LHCN-M2 (cell line): Measurements from ENCODE around the gene VCAN. TPM values are rescaled to one million over a fixed set of nuclear protein-coding genes. Genes with fewer than 3 reads are reported as not detected.

Experiments used
- DNase-seq: peaks from one replicate; pipeline ENCODE4 v3.0.0-alpha.2; 2012; ENCODE audit warnings: low read depth
- total RNA-seq: library from RNA; depleted of rRNA; stranded (reverse); fragments of >200 nt; gene quantifications from 2 replicates; pipeline ENCODE4 v1.2.3, GENCODE V29; 2014

The VCAN gene
- total RNA-seq, 1 experiment from 2014 or later = 154 TPM

DNA sequence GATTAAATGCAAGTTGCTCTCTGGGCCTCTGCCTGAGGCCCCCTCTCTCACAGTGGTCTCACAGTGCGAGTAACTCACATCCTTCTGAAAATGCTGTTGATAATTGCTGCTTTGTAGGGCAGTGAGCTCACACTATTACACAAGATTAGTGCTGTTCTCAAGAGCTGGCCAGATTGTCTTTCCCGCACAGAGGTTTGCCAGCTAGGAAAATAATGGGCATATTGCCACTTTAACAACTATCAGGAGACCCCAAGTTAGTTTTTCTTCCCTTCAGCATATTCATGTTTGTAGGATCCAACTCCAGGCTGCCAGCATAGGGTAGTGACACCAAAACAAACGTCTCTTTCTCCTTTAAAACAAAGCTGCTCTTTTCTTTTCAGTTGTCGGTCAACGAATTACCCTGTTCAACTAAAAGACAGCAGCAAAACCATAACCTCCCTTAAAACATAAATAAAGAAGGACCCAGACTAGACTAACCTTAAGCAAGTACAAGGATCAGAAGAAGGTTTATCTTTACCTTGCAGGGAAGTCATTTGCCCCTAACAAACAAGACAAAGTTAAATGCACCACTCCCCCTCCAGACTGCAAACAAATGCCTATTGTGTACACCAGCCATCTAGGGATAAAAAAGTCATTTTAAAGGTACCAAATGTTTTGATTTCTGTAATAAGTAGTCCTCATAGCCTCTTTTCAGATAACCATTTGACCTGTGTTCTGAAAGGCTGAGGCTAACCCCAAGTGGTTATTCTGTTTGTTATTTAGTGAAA lies 91.4 kb downstream of the VCAN start:
- DNase-seq = no peak

GRCh38 chr5:83563631-83564030 lies 92.1 kb downstream of the VCAN start:
- DNase-seq = no peak

DNA sequence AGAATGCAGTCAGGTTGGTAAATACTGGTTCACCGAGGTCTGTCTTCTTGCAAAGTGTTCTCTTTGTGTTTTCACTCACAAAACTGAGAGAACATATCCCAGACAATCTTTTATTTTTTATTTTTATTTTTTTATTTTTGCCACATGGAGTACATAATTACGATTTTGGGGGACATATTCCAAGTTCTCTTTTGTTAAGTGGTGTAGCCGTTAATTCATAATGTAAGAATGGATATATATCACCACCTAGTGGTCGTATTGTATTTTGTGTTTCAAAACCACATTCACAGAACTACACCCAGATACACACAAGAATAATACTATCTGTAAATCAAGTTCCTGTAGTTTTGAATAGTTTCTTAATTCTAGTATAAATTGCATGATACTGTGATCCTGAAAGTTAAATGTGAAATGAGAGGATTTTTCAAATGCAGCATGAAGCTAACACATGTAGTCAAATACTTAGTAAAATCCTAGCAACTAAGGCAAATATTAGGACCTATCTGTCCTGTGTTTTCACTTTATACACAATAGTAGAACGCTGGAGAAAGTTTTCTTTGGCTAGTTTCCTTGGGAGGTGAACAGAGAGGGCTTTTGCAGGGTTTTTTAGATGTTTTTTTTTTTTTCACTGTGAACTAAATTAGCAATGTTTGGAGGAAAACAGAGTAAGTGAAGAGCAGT lies 92.7 kb downstream of the VCAN start:
- DNase-seq = peak; percentile 61

GRCh38 chr5:83567741-83568140 lies 96.2 kb downstream of the VCAN start:
- DNase-seq = peak; percentile 27

- peak; percentile 90 for DNase-seq
Observed at GRCh38 chr5:83568186-83568585, 96.6 kb downstream of the VCAN start.

DNA sequence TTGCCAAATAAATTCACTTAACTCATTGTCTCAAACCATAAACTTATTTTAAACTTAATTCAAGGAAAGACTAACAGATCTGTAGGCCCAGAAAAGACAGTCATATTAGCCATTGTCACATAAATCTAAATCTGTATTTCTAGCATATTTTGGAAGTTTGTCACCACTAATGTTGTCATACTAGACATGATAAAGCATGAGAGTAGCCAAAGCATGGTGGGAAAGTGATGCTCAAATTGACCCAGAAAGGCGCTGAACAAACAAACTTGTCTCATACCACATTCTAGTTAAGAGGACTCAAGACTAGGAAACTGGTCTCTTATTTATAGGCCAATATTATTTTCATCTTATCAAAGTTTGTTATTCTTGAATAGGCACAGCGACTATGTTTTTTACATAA lies 99.4 kb downstream of the VCAN start:
- peak; percentile 39 for DNase-seq

DNA sequence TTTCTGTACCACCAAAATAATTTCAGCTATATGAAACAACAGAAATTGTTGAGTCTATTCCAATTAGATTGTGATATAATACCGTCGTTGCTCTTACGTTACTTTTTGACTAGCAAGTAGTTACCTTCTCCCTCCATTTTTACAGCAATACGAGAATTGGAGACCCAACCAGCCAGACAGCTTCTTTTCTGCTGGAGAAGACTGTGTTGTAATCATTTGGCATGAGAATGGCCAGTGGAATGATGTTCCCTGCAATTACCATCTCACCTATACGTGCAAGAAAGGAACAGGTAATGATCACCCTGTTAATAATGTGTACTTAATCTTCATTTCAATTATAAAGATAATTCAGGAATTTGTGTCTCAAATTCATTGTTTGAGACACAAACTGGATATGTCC lies 100.7 kb downstream of the VCAN start:
- no peak for DNase-seq

GRCh38 chr5:83576341-83576740 lies 104.8 kb downstream of the VCAN start:
- DNase-seq = no peak

DNA sequence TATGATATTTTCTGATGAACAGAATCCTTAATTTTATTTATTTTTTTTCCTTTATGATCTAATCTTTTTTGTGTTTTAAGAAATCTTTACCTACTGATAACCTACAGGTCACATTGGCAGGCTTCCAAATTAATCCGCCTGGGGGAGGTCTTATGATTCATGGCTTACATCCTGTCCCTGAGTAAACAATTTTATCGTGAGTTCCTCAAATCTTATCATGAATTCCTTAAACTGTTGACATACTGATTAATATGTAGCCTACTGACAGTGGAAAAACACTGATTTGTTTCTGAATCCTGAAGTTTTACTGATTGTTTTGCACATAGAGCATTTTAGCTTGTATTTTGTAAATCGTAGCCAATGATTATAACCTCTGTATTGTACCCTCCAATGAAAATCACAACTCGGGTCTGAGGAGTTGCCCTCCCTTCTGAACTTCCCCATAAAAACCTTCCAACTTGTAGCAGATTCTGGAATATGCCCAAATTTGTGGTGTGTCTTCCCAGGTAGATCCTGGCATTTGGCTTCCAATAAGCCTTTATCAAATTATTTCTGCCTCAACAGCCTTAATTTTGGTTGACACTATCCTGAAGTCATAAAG lies 105.6 kb downstream of the VCAN start:
- DNase-seq = peak; percentile 20

DNA sequence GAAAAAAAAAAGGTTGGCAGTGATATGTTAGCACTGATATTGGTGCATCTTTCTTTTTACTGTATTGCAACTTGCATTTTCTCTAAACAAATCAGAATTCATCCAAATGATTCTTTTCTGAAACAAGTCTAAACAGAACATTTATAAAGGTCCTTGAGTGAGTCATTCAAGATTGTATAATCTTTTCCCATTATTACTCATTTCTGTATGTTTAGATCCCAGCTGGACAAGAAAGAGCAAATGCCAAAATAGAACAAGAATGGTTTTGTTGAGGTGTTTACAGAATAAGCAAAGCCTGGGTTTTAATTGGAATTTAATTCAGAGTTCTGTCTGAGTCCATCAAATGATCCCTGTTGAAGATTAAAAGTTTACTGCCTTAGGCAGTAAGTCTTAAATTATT lies 112.3 kb downstream of the VCAN start:
- DNase-seq = peak; percentile 59

GRCh38 chr5:83586874-83587776 lies 115.6 kb downstream of the VCAN start:
- DNase-seq = no peak

GRCh38 chr5:83589786-83590185 lies 118.2 kb downstream of the VCAN start:
- no peak for DNase-seq

DNA sequence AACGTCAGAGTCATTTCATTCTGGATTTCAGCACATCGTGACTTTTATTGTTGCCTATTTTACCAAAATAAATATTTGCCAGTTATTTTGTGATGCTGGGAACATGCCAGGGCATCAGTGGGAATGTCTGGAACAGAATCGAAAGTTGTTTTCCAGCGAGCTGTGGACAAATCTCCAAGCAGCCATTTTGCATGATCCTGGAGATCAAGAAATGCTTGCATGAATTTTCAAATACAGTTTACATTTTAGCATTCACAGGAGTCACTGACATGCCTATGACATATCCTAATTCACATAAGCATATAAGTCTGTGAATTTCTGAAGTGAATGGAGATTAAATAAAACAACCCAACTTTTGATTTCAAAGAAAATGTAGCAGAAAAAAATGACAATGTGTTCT lies 119.4 kb downstream of the VCAN start:
- DNase-seq = peak; percentile 22

GRCh38 chr5:83595217-83595616 lies 123.7 kb downstream of the VCAN start:
- DNase-seq = no peak

GRCh38 chr5:83608122-83608521 lies 136.6 kb downstream of the VCAN start:
- peak; percentile 46 for DNase-seq

- no peak for DNase-seq
Observed at GRCh38 chr5:83614841-83615240, 143.3 kb downstream of the VCAN start.

DNA sequence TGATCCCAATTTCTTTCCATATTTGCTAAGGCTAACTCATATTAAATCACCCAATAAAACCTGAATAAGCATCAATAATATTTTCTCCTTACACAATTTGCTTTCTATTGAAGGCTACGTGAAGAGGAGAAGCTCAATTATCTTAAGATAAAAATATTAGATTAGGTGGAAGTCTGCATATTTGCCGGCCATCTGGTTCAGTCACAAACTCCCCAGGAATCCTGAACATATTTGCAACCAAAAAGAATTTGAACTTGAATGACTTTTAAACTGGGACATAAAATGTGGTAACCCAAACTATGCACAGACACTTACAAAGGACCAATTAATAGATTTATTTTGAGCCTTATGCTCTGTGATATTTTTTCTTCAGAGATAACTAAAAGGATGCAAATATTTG lies 156.8 kb downstream of the VCAN start:
- DNase-seq = no peak
